Esophagus muscularis mucosa (tissue), 4 donors: Measurements from ENCODE around the gene RNF217. TPM values are rescaled to one million over a fixed set of nuclear protein-coding genes. Genes with fewer than 3 reads are reported as not detected.

ENCODE experiments used
- DNase-seq: peaks from one replicate; pipeline ENCODE4 v3.0.0-alpha.2; 2017; ENCODE audit errors: extremely low spot score
- H3K27ac ChIP-seq, 4 donors: fragments of 200-600 bp; sonication (generic); replicated peaks in 1 of 4; 1 replicate in 3 of 4; 2 replicates in 1 of 4; pipeline ENCODE4 v1.5.1; 2016 to 2019; ENCODE audit warnings: mild to moderate bottlenecking in 1 of 4
- H3K27me3 ChIP-seq, 4 donors: fragments of 200-600 bp; sonication (generic); one replicate each; pipeline versions ENCODE4 v1.5.1 to v1.6.0; 2016 to 2019
- H3K36me3 ChIP-seq, 4 donors: fragments of 200-600 bp; sonication (generic); one replicate each; pipeline ENCODE4 v1.5.1; 2016 to 2019
- H3K4me1 ChIP-seq, 4 donors: fragments of 200-600 bp; sonication (generic); one replicate each; pipeline ENCODE4 v1.5.1; 2016 to 2019
- H3K4me3 ChIP-seq, 4 donors: fragments of 200-600 bp; sonication (generic); 1 replicate in 2 of 4; 2 replicates in 2 of 4; pipeline ENCODE4 v1.5.1; 2016 to 2019; ENCODE audit warnings: mild to moderate bottlenecking in 4 of 4, moderate library complexity in 1 of 4
- H3K9me3 ChIP-seq, 4 donors: fragments of 200-600 bp; sonication (generic); 1 replicate in 3 of 4; 2 replicates in 1 of 4; pipeline ENCODE4 v1.5.1; 2016 to 2019
- CTCF ChIP-seq, 3 experiments: fragments of 200-600 bp in 2 of 3; fragments of 450-650 bp in 1 of 3; sonication (generic) in 2 of 3; IDR thresholded peaks; one replicate each; pipeline ENCODE4 v1.5.1; 2017 to 2019; ENCODE audit warnings: antibody characterized with exemption in 3 of 3, mild to moderate bottlenecking in 2 of 3, moderate library complexity in 1 of 3
- EP300 ChIP-seq: sonication (generic); formaldehyde crosslinking; IDR thresholded peaks from one replicate; pipeline ENCODE4 v1.6.1; 2017; ENCODE audit warnings: antibody characterized with exemption
- POLR2A ChIP-seq: fragments of 450-650 bp; IDR thresholded peaks from one replicate; pipeline ENCODE4 v1.6.1; 2017; ENCODE audit warnings: antibody characterized with exemption, moderate library complexity, mild to moderate bottlenecking, low read depth
- POLR2AphosphoS5 ChIP-seq, 2 donors: sonication (generic); formaldehyde crosslinking; IDR thresholded peaks; one replicate each; pipeline ENCODE4 v1.6.1; 2017; ENCODE audit warnings: antibody characterized with exemption in 2 of 2
- WGBS: methylation state at CpG from one replicate; pipeline ENCODE4 v1.1.5; 2018; 5-methylcytosine and 5-hydroxymethylcytosine counted together
- intact Hi-C: fragments of 100-400 bp; cut with DNase I; formaldehyde crosslinking; loops from one replicate; pipeline ENCODE4 v1.15.1; 2023
- total RNA-seq, 4 donors: library from RNA; depleted of rRNA; stranded (reverse); fragments of >200 nt; gene quantifications; one replicate each; pipeline versions ENCODE4 v1.1.0 to v1.2.1, GENCODE V29; 2016

Gene RNF217
- total RNA-seq, 4 donors from 2014 or later = 20.0 to 34.9 (median 23.2) TPM

GRCh38 chr6:125044667-125045066 lies 82.4 kb downstream of the RNF217 start:
- no peak overlapping the region for H3K27ac ChIP-seq
- peaks cover 0 to 14% (median 2%) of the 10 kb centered on the region in 4 donors for H3K36me3 ChIP-seq
- H3K9me3 ChIP-seq = no peaks in the 10 kb centered on the region
- no peaks in the 10 kb centered on the region for H3K27me3 ChIP-seq
- H3K4me1 ChIP-seq = peaks cover 8 to 16% (median 11%) of the 10 kb centered on the region in 4 donors
- no peak overlapping the region for H3K4me3 ChIP-seq
- intact Hi-C loops = no loop called here
- TF ChIP-seq POLR2AphosphoS5 (IDR thresholded peaks at IDR 0.05) (no peak), POLR2A (no peak)
- WGBS = 94% methylated on average over 2 of the region's 2 CpGs
- no peak for DNase-seq

GRCh38 chr6:125046107-125046925 lies 84.1 kb downstream of the RNF217 start:
- no peak for TF ChIP-seq CTCF (IDR thresholded peaks at IDR 0.05)
- no peak for TF ChIP-seq POLR2A
- TF ChIP-seq EP300 = no peak
- TF ChIP-seq POLR2AphosphoS5 (IDR thresholded peaks at IDR 0.05) = no peak
- no peak for DNase-seq
- Histone ChIP-seq H3K27ac (no peak overlapping the region), H3K9me3 (no peaks in the 10 kb centered on the region), H3K36me3 (peaks cover 0 to 14% (median 2%) of the 10 kb centered on the region in 4 donors), H3K4me1 (peaks cover 4 to 14% (median 9%) of the 10 kb centered on the region in 4 donors), H3K27me3 (no peaks in the 10 kb centered on the region), H3K4me3 (no peak overlapping the region)
- intact Hi-C loops = no loop called here
- WGBS = 85% methylated on average over 7 of the region's 7 CpGs

- H3K27ac ChIP-seq = no peak overlapping the region
- peaks cover 0 to 14% (median 2%) of the 10 kb centered on the region in 4 donors for H3K36me3 ChIP-seq
- WGBS = 73% methylated on average over 2 of the region's 2 CpGs
- no peaks in the 10 kb centered on the region for H3K9me3 ChIP-seq
- no peaks in the 10 kb centered on the region for H3K4me1 ChIP-seq
- intact Hi-C loops = no loop called here
- no peak for DNase-seq
- TF ChIP-seq CTCF (IDR thresholded peaks at IDR 0.05) (no peak), POLR2A (no peak)
- H3K4me3 ChIP-seq = no peak overlapping the region
- no peaks in the 10 kb centered on the region for H3K27me3 ChIP-seq
Observed at GRCh38 chr6:125048274-125048673, 86.0 kb downstream of the RNF217 start.

- no peak for DNase-seq
- Histone ChIP-seq H3K27ac (no peak overlapping the region), H3K27me3 (no peaks in the 10 kb centered on the region), H3K4me1 (no peaks in the 10 kb centered on the region), H3K9me3 (no peaks in the 10 kb centered on the region), H3K4me3 (no peak overlapping the region), H3K36me3 (peaks cover 0 to 8% (median 0%) of the 10 kb centered on the region in 4 donors)
- WGBS = 48% methylated on average over 4 of the region's 4 CpGs
- no peak for TF ChIP-seq CTCF (IDR thresholded peaks at IDR 0.05)
- TF ChIP-seq POLR2A = no peak
- TF ChIP-seq EP300 = no peak
- no peak for TF ChIP-seq POLR2AphosphoS5 (IDR thresholded peaks at IDR 0.05)
- intact Hi-C loops = no loop called here
Observed at GRCh38 chr6:125050663-125051318, 88.6 kb downstream of the RNF217 start.

GRCh38 chr6:125053809-125054208 lies 91.6 kb downstream of the RNF217 start:
- Histone ChIP-seq H3K9me3 (no peaks in the 10 kb centered on the region), H3K27ac (no peak overlapping the region), H3K36me3 (no peaks in the 10 kb centered on the region), H3K27me3 (no peaks in the 10 kb centered on the region), H3K4me3 (no peak overlapping the region), H3K4me1 (peaks cover 0 to 16% (median 4%) of the 10 kb centered on the region in 4 donors)
- no peak for DNase-seq
- 95% methylated on average over 2 of the region's 2 CpGs for WGBS
- intact Hi-C loops = no loop called here
- TF ChIP-seq POLR2AphosphoS5 (IDR thresholded peaks at IDR 0.05) = no peak
- no peak for TF ChIP-seq POLR2A
- TF ChIP-seq EP300 = no peak
- no peak for TF ChIP-seq CTCF (IDR thresholded peaks at IDR 0.05)
